Peyer's patch (tissue), 4 donors: ENCODE results near the gene CASKIN1.
"Not testable (repeated sequence)": the region's sequence is repeated elsewhere in the genome, so short reads cannot be mapped to it uniquely, and the experiment has no call there.

Experiments
- POLR2A ChIP-seq, 2 donors: fragments of 450-650 bp; IDR thresholded peaks; one replicate each; pipeline ENCODE4 v1.5.1; 2017; ENCODE audit warnings: antibody characterized with exemption in 2 of 2, mild to moderate bottlenecking in 2 of 2, moderate library complexity in 2 of 2
- TF ChIP-seq, protein P1 (sequence below), 6 experiments: fragments of 450-650 bp in 4 of 6; fragments of 200-600 bp in 2 of 6; sonication (generic) in 1 of 6; IDR thresholded peaks; one replicate each; pipeline ENCODE4 v1.5.1; 2017 to 2019; ENCODE audit warnings: antibody characterized with exemption in 6 of 6, mild to moderate bottlenecking in 3 of 6, moderate library complexity in 1 of 6

DNA sequence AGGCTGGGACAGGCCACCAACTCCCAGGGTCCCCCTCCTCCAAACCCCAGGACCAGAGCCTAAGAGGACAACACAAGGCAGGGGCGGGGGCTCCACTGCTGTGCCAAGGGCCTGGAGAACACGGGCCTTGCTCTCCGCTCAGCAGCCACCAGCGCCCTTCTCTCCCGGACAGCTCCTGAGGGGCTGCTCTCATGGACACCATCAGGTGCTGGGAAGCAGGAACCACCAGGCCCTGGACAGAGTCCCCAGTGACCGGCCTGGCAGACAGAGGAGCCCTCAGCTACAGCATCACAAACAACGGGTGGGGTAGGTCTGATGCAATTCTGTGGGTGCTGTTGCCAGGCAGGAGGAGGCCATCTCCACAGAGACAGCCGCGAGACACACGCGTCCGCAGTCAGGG lies 62.6 kb downstream of the CASKIN1 start:
- TF ChIP-seq, protein P1, sequence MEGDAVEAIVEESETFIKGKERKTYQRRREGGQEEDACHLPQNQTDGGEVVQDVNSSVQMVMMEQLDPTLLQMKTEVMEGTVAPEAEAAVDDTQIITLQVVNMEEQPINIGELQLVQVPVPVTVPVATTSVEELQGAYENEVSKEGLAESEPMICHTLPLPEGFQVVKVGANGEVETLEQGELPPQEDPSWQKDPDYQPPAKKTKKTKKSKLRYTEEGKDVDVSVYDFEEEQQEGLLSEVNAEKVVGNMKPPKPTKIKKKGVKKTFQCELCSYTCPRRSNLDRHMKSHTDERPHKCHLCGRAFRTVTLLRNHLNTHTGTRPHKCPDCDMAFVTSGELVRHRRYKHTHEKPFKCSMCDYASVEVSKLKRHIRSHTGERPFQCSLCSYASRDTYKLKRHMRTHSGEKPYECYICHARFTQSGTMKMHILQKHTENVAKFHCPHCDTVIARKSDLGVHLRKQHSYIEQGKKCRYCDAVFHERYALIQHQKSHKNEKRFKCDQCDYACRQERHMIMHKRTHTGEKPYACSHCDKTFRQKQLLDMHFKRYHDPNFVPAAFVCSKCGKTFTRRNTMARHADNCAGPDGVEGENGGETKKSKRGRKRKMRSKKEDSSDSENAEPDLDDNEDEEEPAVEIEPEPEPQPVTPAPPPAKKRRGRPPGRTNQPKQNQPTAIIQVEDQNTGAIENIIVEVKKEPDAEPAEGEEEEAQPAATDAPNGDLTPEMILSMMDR (IDR thresholded peaks at IDR 0.05), result not testable (repeated sequence)
- not testable (repeated sequence) for TF ChIP-seq POLR2A (IDR thresholded peaks at IDR 0.05)
